CD4-positive, alpha-beta T cell (primary cell): Measurements from ENCODE around the gene DRC7. TPM values are rescaled to one million over a fixed set of nuclear protein-coding genes. Genes with fewer than 3 reads are reported as not detected.

Experiments used
- ATAC-seq: fragments of 200-7000 bp; cut with Tn5 transposase; one replicate; pipeline ENCODE4 v1.10.0; 2022; ENCODE audit warnings: mild to moderate bottlenecking; ENCODE audit not compliant: poor library complexity
- CTCF ChIA-PET: fragments of 350-600 bp; sonication (Branson Sonifier 250); formaldehyde crosslinking; loops from one replicate; lab custom pipeline; 2021; ENCODE audit warnings: antibody characterized with exemption, inconsistent platforms; lab: Charles Lee
- POLR2A ChIA-PET: fragments of 350-600 bp; sonication (Branson Sonifier 250); formaldehyde crosslinking; loops from one replicate; lab custom pipeline; 2021; ENCODE audit warnings: antibody characterized with exemption, inconsistent platforms; lab: Charles Lee
- DNase-seq, 14 experiments: peaks; one replicate each; pipeline ENCODE4 v3.0.0-alpha.2; 2013 to 2020; ENCODE audit warnings: mixed read lengths in 2 of 14
- H3K27ac ChIP-seq, 2 donors: one replicate each; pipeline versions ENCODE4 v1.5.1 to v1.7.0; 2013; ENCODE audit warnings: low read length in 2 of 2, low read depth in 1 of 2, mild to moderate bottlenecking in 1 of 2
- H3K27me3 ChIP-seq, 2 experiments: 1 replicate in 1 of 2; 2 replicates in 1 of 2; pipeline versions ENCODE4 v1.6.1 to v1.7.0; 2013; ENCODE audit warnings: low read length in 2 of 2, control low read depth in 1 of 2, mild to moderate bottlenecking in 1 of 2, moderate library complexity in 1 of 2; ENCODE audit not compliant: insufficient read depth in 2 of 2, control insufficient read depth in 1 of 2
- H3K36me3 ChIP-seq: one replicate; pipeline ENCODE4 v1.6.1; 2013; ENCODE audit warnings: low read length, control low read depth; ENCODE audit not compliant: insufficient read depth
- H3K4me1 ChIP-seq: one replicate; pipeline ENCODE4 v1.6.1; 2013; ENCODE audit warnings: low read length, control low read depth; ENCODE audit not compliant: insufficient read depth
- H3K4me3 ChIP-seq: one replicate; pipeline ENCODE4 v1.5.1; 2013; ENCODE audit warnings: mild to moderate bottlenecking, low read length, moderate library complexity
- H3K9me3 ChIP-seq, 2 experiments: 1 replicate in 1 of 2; 2 replicates in 1 of 2; pipeline versions ENCODE4 v1.6.1 to v1.7.0; 2013; ENCODE audit warnings: low read length in 2 of 2, mild to moderate bottlenecking in 2 of 2, control low read depth in 1 of 2, moderate library complexity in 1 of 2; ENCODE audit not compliant: control insufficient read depth in 1 of 2, insufficient read depth in 1 of 2
- H3K27ac Mint-ChIP-seq: one replicate; pipeline ENCODE4 v1.8.0; 2020; ENCODE audit warnings: mixed read lengths
- H3K27me3 Mint-ChIP-seq: one replicate; pipeline ENCODE4 v1.8.0; 2021; ENCODE audit warnings: mixed read lengths
- H3K36me3 Mint-ChIP-seq: one replicate; pipeline ENCODE4 v1.8.0; 2021; ENCODE audit warnings: low read depth, mixed read lengths
- H3K4me1 Mint-ChIP-seq: one replicate; pipeline ENCODE4 v1.8.0; 2021; ENCODE audit warnings: low read depth, mixed read lengths
- H3K4me3 Mint-ChIP-seq: one replicate; pipeline ENCODE4 v1.8.0; 2020; ENCODE audit warnings: mild to moderate bottlenecking, mixed read lengths
- H3K9me3 Mint-ChIP-seq: one replicate; pipeline ENCODE4 v1.8.0; 2020; ENCODE audit warnings: mixed read lengths
- intact Hi-C, 2 experiments: fragments of 100-400 bp; cut with DNase I in 1 of 2; cut with micrococcal nuclease in 1 of 2; formaldehyde crosslinking; loops; one replicate each; pipeline versions ENCODE4 v1.15.1 to v1.9.0; 2023 to 2025; cut with DNase I, micrococcal nuclease
- total RNA-seq, 174 experiments: library from RNA in 2 of 174; stranded (reverse) in 2 of 174; gene quantifications; one replicate each; pipeline ENCODE4 v1.2.3 and lab custom pipeline; 2021 to 2026
- TF ChIP-seq, protein P1 (sequence below): fragments of 200-600 bp; IDR thresholded peaks from one replicate; pipeline ENCODE4 v1.8.0; 2022; ENCODE audit warnings: antibody characterized with exemption, mild to moderate bottlenecking

Gene DRC7
- total RNA-seq, 2 experiments from 2014 or later, result not detected

DNA sequence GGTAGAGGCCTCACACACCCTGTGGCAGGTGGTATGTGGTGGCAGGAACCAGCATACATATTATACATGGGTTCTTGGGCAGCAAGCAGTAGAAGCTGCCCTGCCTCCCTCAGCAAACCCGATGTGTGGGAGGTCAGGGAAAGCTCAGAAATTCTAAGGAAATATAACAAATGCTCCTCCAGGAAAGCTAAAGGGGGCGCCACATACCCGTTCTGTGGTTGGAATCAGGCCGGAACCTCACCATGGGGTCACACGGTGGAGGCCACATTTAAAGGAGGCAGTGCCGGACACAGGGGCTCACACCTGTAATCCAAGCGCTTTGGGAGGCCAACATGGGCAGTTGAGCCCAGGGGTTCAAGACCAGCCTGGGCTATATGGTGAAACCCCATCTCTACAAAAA is 28.6 kb downstream of the DRC7 start:
- ChIA-PET CTCF (no interaction called here), POLR2A (interaction anchor here (0.6 kb wide), 1 partner anchor 122 kb away, joined by 3 read pairs; no protein-coding TSS in a partner anchor)
- DNase-seq (no peak), ATAC-seq (no peak)
- TF ChIP-seq, protein P1, sequence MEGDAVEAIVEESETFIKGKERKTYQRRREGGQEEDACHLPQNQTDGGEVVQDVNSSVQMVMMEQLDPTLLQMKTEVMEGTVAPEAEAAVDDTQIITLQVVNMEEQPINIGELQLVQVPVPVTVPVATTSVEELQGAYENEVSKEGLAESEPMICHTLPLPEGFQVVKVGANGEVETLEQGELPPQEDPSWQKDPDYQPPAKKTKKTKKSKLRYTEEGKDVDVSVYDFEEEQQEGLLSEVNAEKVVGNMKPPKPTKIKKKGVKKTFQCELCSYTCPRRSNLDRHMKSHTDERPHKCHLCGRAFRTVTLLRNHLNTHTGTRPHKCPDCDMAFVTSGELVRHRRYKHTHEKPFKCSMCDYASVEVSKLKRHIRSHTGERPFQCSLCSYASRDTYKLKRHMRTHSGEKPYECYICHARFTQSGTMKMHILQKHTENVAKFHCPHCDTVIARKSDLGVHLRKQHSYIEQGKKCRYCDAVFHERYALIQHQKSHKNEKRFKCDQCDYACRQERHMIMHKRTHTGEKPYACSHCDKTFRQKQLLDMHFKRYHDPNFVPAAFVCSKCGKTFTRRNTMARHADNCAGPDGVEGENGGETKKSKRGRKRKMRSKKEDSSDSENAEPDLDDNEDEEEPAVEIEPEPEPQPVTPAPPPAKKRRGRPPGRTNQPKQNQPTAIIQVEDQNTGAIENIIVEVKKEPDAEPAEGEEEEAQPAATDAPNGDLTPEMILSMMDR, result no peak
- H3K9me3 ChIP-seq, result peaks cover 0 to 4% of the 10 kb centered on the region in 2 experiments
- Mint-ChIP-seq H3K27me3 (no peaks in the 10 kb centered on the region), H3K9me3 (no peaks in the 10 kb centered on the region), H3K4me1 (no peaks in the 10 kb centered on the region), H3K27ac (no peak overlapping the region), H3K4me3 (no peak overlapping the region), H3K36me3 (no peaks in the 10 kb centered on the region)
- intact Hi-C loops, result no loop called here
- H3K27me3 ChIP-seq, result no peaks in the 10 kb centered on the region
- no peak overlapping the region for H3K4me3 ChIP-seq
- no peaks in the 10 kb centered on the region for H3K4me1 ChIP-seq
- H3K36me3 ChIP-seq, result no peaks in the 10 kb centered on the region
- no peak overlapping the region for H3K27ac ChIP-seq

DNA sequence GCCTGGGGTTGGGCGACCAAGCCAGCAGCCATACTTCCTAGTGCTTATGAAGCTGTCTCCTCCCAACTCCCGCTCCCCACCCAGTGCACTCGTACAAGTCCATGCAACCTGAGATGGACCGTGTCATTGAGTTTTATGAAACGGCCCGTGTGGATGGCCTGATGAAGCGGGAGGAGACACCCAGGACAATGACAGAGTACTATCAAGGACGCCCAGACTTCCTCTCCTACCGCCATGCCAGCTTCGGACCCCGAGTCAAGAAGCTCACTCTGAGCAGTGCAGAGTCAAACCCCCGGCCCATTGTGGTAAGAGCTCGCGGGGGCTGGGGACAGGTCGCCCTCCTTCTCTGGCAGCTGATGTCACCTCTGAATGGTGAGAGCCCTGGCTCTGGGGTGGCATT is 29.9 kb downstream of the DRC7 start:
- no peaks in the 10 kb centered on the region for H3K36me3 Mint-ChIP-seq
- intact Hi-C loops, result no loop called here
- POLR2A ChIA-PET, result no interaction called here

GRCh38 chr16:57725151-57725550 is 30.5 kb downstream of the DRC7 start:
- ATAC-seq (no peak), DNase-seq (no peak)
- ChIA-PET POLR2A (no interaction called here), CTCF (no interaction called here)
- intact Hi-C loops, result no loop called here
- Histone ChIP-seq H3K27ac (no peak overlapping the region), H3K27me3 (no peaks in the 10 kb centered on the region), H3K9me3 (peaks cover 0 to 4% of the 10 kb centered on the region in 2 experiments), H3K4me3 (no peak overlapping the region), H3K36me3 (no peaks in the 10 kb centered on the region), H3K4me1 (no peaks in the 10 kb centered on the region)
- Mint-ChIP-seq H3K36me3 (no peaks in the 10 kb centered on the region), H3K4me3 (no peak overlapping the region), H3K9me3 (no peaks in the 10 kb centered on the region), H3K4me1 (no peaks in the 10 kb centered on the region), H3K27ac (no peak overlapping the region), H3K27me3 (no peaks in the 10 kb centered on the region)
- TF ChIP-seq, protein P1, result no peak

More for the DNA sequence above, 29.9 kb downstream of the DRC7 start:
- DNase-seq, result no peak
- Histone ChIP-seq H3K4me3 (no peak overlapping the region), H3K27ac (no peak overlapping the region), H3K4me1 (no peaks in the 10 kb centered on the region), H3K36me3 (no peaks in the 10 kb centered on the region), H3K9me3 (peaks cover 0 to 4% of the 10 kb centered on the region in 2 experiments), H3K27me3 (no peaks in the 10 kb centered on the region)
- no peak for ATAC-seq
- Mint-ChIP-seq H3K27ac (no peak overlapping the region), H3K4me1 (no peaks in the 10 kb centered on the region), H3K9me3 (no peaks in the 10 kb centered on the region), H3K27me3 (no peaks in the 10 kb centered on the region), H3K4me3 (no peak overlapping the region)
- TF ChIP-seq, protein P1, result no peak
- CTCF ChIA-PET, result no interaction called here
